CD4-positive, alpha-beta T cell treated with Interleukin-4 for 1 hour (primary cell): ENCODE results near the gene KLHL26.
"Not testable (repeated sequence)": the region's sequence is repeated elsewhere in the genome, so short reads cannot be mapped to it uniquely, and the experiment has no call there.

Source experiments
- DNase-seq, 2 donors: peaks; one replicate each; pipeline ENCODE4 v3.0.0-alpha.2; 2020 to 2022

Gene KLHL26

GRCh38 chr19:18636969-18637629, at the start of gene KLHL26:
TSS of gene KLHL26 (plus strand) at chr19:18637028. CDS start at chr19:18637055, 27 bp downstream.
- DNase-seq, result no peak

DNA sequence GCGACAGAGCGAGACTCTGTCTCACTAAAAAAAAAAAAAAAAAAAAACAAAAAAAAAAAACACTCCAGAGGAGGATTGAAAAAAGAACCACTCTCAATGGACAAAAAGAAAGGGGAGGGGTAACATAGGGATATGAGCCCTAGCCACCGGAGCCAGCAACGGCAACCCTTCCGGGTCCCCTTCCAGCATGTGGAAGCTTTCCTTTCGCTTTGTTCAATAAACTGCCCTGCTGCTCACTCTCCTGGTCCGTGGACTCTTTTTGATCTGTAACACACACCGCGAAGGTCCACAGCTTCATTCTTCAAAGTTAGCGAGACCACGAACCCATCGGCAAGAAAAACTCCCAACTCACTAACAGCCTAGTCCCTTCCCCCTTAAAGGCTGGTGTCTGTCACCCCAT, 49.3 kb upstream of the KLHL26 start:
- DNase-seq, result no peak

- DNase-seq, result no peak
Observed at GRCh38 chr19:18587962-18588610, 48.7 kb upstream of the KLHL26 start.

GRCh38 chr19:18588611-18589379, 48.0 kb upstream of the KLHL26 start, which contains the start of gene REX1BD:
TSS of gene REX1BD (plus strand) at chr19:18588798. CDS start at chr19:18588802, 4 bp downstream.
- DNase-seq, result peak; percentile 88 to 90

DNA sequence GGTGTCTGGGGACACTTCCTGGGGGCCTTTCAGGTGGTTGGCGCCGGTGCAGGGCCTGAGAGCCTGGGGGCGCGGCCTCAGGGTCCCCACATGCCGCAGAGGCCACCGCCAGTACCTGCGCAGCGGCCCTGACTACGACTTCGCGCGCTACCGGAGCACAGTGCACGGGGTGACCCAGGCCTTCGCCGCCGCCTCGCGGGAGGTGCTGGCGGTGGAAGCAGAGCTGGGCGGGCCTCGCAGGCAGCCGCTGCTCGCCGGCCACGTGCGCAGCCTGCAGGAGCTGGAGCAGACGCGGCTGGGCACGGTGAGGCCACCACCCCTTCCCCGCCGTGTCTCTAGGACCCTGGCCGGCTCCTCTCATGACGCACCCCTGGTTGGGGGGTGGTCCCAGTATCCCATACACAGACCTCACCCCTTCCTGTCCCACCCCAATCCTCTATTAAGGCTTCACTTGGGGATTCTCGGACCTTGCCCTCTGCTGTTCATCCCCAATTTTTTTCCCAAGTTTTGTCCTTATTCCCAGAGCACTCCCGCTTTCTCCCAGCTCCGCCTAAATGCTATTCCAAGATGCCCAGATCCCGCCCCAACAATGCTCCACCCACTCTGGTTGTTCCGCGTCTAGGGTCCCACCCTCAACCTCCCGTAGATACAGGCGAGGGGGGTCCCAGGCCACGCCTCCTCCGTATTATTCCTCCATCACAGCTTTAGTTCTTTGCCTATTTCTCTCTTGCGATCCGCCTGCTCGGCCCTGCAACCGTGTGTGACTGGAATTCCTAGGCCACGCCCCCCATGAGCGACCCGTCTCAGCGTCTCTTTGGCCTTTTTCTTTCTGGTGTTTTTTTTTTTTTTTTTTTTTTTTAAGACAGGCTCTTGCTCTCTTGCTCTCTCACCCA, 47.2 kb upstream of the KLHL26 start:
- peak in 1 of 2 donors; percentile 69 for DNase-seq

DNA sequence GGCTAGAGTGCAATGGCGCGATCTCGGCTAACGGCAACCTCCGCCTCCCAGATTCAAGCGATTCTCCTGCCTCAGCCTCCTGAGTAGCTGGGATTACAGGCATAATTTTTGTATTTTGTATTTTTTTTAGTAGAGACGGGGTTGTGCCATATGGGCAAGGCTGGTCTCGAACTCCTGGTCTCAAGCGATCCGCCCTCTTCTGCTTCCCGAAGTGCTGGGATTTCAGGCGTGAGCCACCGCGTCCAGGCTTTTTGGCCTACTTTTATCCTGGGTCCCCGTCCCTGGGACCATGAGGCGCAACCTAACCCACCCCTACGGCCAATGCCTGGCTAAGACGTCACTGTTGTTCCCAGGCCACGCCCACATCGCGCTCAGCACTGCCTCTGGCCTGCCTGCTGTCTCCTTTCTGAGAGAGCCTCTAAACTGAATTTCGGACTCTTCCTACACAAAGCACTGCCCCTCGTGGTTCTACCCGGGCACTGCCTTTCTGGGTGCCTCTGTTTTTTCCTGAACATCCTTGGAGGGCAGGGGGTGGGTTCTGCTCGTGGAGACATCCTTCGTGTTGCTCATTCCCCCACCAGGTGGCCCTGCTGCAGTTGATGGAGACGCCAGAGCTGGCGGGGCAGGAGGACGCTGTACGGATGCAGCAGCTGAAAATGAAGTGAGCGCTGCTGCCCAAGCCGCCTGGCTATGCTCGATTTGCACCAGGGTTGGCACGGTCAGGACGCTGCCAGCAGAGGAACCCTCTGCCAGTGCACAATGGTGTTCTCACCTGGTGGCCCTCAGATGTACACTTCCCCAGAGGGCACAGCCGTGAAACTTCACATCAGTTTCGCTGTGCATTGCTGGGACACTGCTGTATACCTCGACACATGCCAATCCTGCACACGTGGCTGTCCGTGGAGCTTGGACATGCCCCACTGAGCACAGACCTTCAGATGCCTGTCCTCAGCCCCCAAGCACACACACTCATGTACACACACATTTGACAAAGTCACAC, 46.3 kb upstream of the KLHL26 start:
- DNase-seq, result peak in 1 of 2 donors; percentile 43

DNA sequence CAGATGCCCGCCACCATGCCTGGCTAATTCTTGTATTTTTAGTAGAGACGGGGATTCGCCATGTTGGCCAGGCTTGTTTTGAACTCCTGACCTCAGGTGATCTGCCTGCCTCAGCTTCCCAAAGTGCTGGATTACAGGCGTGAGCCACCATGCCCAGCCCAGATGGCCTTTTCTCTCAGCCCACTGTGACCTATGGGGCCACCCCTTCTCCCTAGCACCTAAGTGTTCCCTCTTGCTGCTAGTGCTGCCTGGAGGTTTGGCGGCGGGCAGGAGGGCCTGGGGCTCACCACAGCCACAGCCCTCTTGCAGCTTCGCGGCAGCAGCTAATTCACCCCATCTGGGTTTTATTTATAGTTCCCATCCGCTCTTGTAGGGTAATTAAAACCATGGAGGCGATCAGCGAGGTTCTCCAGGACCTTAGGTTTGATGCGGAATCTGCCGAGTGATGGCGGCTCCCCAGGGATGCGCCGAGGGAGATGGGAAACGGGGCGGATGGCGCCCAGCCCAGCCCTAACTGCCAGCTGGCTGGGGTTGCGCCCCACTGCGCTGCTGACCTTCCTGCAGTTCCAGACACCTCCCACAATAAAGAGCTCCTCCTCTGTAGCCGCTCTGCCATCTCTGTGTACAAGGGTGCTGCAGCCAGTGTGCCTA, 45.0 kb upstream of the KLHL26 start:
- DNase-seq, result no peak

- DNase-seq, result not testable (repeated sequence)
Observed at GRCh38 chr19:18592732-18593131, 44.1 kb upstream of the KLHL26 start.

- DNase-seq, result no peak
Observed at GRCh38 chr19:18593367-18594095, 43.3 kb upstream of the KLHL26 start.

GRCh38 chr19:18594096-18594823, 42.6 kb upstream of the KLHL26 start:
- DNase-seq, result peak; percentile 75 to 77

GRCh38 chr19:18594824-18595373, 41.9 kb upstream of the KLHL26 start:
- DNase-seq, result no peak

DNA sequence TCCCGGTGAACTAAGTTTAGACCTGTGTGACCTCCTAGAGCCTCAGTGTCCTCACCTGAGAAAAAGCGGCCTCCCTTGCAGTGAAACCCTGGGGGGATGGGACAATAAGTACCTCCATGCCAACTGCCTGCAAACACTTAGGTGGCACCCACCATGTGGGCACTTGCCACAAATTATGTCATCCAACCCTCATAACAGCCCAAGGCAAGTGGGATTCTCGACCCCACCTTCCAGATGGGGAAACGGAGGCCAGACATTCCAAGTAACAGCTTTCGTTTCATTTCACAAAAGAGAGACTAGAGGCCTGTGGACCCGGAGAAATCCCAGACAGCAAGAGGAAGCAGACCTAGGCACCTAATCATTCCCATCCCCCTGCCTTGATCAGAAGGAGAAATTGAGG, 41.4 kb upstream of the KLHL26 start:
- no peak for DNase-seq

DNA sequence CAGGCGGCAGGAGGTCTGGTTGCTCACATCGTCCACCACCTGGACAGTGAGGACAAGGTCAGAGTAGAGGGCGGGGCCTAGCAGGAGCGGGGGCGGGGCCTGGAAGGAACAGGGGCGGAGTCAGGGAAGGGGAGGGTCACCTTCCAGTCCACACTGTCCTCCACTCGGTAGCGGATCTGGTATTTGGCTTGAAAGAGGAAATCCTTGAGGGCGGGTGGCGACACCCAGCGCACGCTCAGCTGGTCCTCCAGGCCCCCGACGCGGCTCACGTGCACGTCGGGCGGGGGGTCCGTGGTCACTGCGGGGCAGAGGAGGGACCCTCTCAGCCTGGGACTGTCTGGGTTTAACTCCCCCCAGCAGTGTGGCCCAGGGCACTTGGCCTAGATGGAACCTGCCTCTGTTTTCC, 40.1 kb upstream of the KLHL26 start:
- peak; percentile 28 to 51 for DNase-seq

DNA sequence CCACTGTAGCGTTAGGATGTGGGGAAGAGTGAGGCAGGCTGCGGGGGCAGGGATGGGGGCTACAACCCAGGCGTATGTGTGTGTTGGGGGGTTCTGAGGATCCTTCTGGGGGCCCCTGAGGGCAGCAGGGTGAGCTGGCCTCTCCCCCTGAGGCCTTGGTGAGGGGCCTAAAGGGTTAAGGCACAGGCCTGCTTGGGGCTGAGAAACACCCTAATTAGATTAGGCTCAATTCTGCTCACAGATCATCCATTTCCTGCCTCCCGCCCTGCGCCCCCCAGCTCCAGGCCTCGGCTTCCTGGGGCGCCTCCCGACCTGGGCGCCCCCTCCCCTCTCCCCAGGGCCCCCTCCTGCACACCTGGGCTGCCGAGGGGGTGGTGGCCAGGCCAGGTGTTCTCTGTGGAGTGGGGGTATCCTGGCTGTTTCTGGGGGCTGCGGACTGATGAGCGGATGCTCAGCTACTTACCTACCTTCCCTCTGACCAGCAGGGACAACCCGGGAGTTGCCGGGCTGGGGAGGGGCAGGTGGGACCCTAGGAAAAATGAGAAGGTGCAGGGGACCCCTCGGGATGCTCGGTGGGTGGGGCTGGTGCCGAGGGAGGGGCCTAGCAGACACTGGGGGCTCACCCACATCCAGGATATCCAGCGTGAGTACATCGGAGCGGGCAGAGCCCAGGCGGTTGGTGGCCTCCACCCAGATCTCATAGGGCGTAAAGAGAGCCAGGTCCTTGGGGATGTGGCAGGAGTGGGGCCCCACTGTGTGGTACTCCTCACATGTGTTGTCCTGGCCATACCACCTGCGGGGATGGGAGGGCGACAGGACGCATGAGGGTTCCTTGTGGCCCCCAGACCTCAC, 38.8 kb upstream of the KLHL26 start:
- DNase-seq, result no peak

- DNase-seq, result no peak
Observed at GRCh38 chr19:18599485-18599884, 37.3 kb upstream of the KLHL26 start.

- not testable (repeated sequence) for DNase-seq
Observed at GRCh38 chr19:18600692-18601397, 36.0 kb upstream of the KLHL26 start.

- no peak for DNase-seq
Observed at GRCh38 chr19:18601875-18602274, 35.0 kb upstream of the KLHL26 start.
